Amniotic epithelial cell (primary cell): Measurements from ENCODE around the gene PLD5.
"Not testable (repeated sequence)": the region's sequence is repeated elsewhere in the genome, so short reads cannot be mapped to it uniquely, and the experiment has no call there.

Experiments
- DNase-seq: peaks from one replicate; pipeline ENCODE4 v3.0.0-alpha.2; 2010; ENCODE audit warnings: low read depth

Gene PLD5

GRCh38 chr1:242489545-242489944, 35.0 kb downstream of the PLD5 start:
- DNase-seq, result no peak

GRCh38 chr1:242477944-242478343, 46.6 kb downstream of the PLD5 start:
- DNase-seq, result no peak

- no peak for DNase-seq
Measured at GRCh38 chr1:242470774-242471173, 53.7 kb downstream of the PLD5 start.

- DNase-seq, result peak; percentile 57
Measured at GRCh38 chr1:242468784-242469183, 55.7 kb downstream of the PLD5 start.

GRCh38 chr1:242467556-242468145, 56.8 kb downstream of the PLD5 start:
- peak; percentile 38 for DNase-seq

- DNase-seq, result no peak
Measured at GRCh38 chr1:242462867-242463266, 61.6 kb downstream of the PLD5 start.

GRCh38 chr1:242459740-242460139, 64.8 kb downstream of the PLD5 start:
- not testable (repeated sequence) for DNase-seq

- no peak for DNase-seq
Measured at GRCh38 chr1:242456726-242457269, 67.7 kb downstream of the PLD5 start.

GRCh38 chr1:242455052-242455361, 69.5 kb downstream of the PLD5 start:
- no peak for DNase-seq

- DNase-seq, result peak; percentile 40
Measured at GRCh38 chr1:242454262-242455051, 70.0 kb downstream of the PLD5 start.

GRCh38 chr1:242452573-242452972, 71.9 kb downstream of the PLD5 start:
- DNase-seq, result no peak

GRCh38 chr1:242449661-242450060, 74.8 kb downstream of the PLD5 start:
- no peak for DNase-seq

- no peak for DNase-seq
Measured at GRCh38 chr1:242448910-242449645, 75.4 kb downstream of the PLD5 start.

GRCh38 chr1:242447689-242448088, 76.8 kb downstream of the PLD5 start:
- no peak for DNase-seq

- DNase-seq, result no peak
Measured at GRCh38 chr1:242440757-242441156, 83.7 kb downstream of the PLD5 start.

GRCh38 chr1:242435200-242435599, 89.3 kb downstream of the PLD5 start:
- no peak for DNase-seq

- no peak for DNase-seq
Measured at GRCh38 chr1:242432491-242433095, 91.9 kb downstream of the PLD5 start.

- DNase-seq, result no peak
Measured at GRCh38 chr1:242431786-242432185, 92.7 kb downstream of the PLD5 start.

GRCh38 chr1:242430956-242431355, 93.5 kb downstream of the PLD5 start:
- no peak for DNase-seq

GRCh38 chr1:242428399-242429190, 95.9 kb downstream of the PLD5 start:
- no peak for DNase-seq

- DNase-seq, result no peak
Measured at GRCh38 chr1:242427519-242427918, 97.0 kb downstream of the PLD5 start.
